ENCODE measurements around the gene PCSK4.
"Not testable (repeated sequence)": the region's sequence is repeated elsewhere in the genome, so short reads cannot be mapped to it uniquely, and the experiment has no call there.

The PCSK4 gene

GRCh38 chr19:1445932-1446712, 44.0 kb downstream of the PCSK4 start:
- DNase-seq (ENCODE audit: extremely low read depth, low read depth) = no peak
- no peak for TF ChIP-seq CTCF (IDR thresholded peaks at IDR 0.05; ENCODE audit: low read depth, low read length)

GRCh38 chr19:1445185-1445931, 44.8 kb downstream of the PCSK4 start:
- peak; percentile 47 for TF ChIP-seq CTCF (IDR thresholded peaks at IDR 0.05; ENCODE audit: low read depth, low read length)

GRCh38 chr19:1441677-1442438, 48.3 kb downstream of the PCSK4 start:
- DNase-seq (ENCODE audit: extremely low read depth, low read depth) = no peak

More at GRCh38 chr19:1445185-1445931, 44.8 kb downstream of the PCSK4 start:
- DNase-seq (ENCODE audit: extremely low read depth, low read depth) = no peak

GRCh38 chr19:1441022-1441426, 49.1 kb downstream of the PCSK4 start:
- no peak for TF ChIP-seq CTCF (IDR thresholded peaks at IDR 0.05; ENCODE audit: low read depth, low read length)
- DNase-seq (ENCODE audit: extremely low read depth, low read depth) = no peak

More at GRCh38 chr19:1441677-1442438, 48.3 kb downstream of the PCSK4 start:
- TF ChIP-seq CTCF (IDR thresholded peaks at IDR 0.05; ENCODE audit: low read depth, low read length) = no peak

- no peak for TF ChIP-seq CTCF (IDR thresholded peaks at IDR 0.05; ENCODE audit: low read depth, low read length)
- DNase-seq (ENCODE audit: extremely low read depth, low read depth) = no peak
Measured at GRCh38 chr19:1440418-1440801, 49.7 kb downstream of the PCSK4 start.

- not testable (repeated sequence) for DNase-seq (ENCODE audit: extremely low read depth, low read depth)
Measured at GRCh38 chr19:1439525-1440417, 50.4 kb downstream of the PCSK4 start.

GRCh38 chr19:1438933-1439354, 51.2 kb downstream of the PCSK4 start:
- no peak for TF ChIP-seq CTCF (IDR thresholded peaks at IDR 0.05; ENCODE audit: low read depth, low read length)
- DNase-seq (ENCODE audit: extremely low read depth, low read depth) = no peak
